ENCODE data around the gene TBCK.

- TF ChIP-seq EZH2 (IDR thresholded peaks at IDR 0.05; ENCODE audit: low read length) (no peak), CTCF (optimal IDR thresholded peaks at IDR 0.05 in 1 of 3, IDR thresholded peaks at IDR 0.05 in 1 of 3, conservative IDR thresholded peaks at IDR 0.05 in 1 of 3; ENCODE audit: extremely low read depth in 1 of 3, insufficient read depth in 2 of 3, low read length in 3 of 3) (no peak)
These were observed 11.4 kb downstream of the TBCK start for GRCh38 chr4:106304632-106305031.
